A549 (cell line): ENCODE measurements around the gene ZNF91. TPM values are rescaled to one million over a fixed set of nuclear protein-coding genes. Genes with fewer than 3 reads are reported as not detected.

Experiments used
- ATAC-seq, 2 experiments: fragments of 200-7000 bp in 1 of 2; fragments of >200 bp in 1 of 2; cut with Nextera tagmentation in 1 of 2; cut with Tn5 transposase in 1 of 2; 3 replicates each; pipeline versions ENCODE4 v1.8.0 to v1.9.1; 2018 to 2020; ENCODE audit warnings: mild to moderate bottlenecking in 1 of 2, moderate library complexity in 1 of 2
- CTCF ChIA-PET: fragments of 300-600 bp; sonication (Branson Sonifier 250); formaldehyde crosslinking; extraction: SDS; loops from one replicate; lab custom pipeline; 2021; ENCODE audit warnings: antibody characterized with exemption, inconsistent platforms; lab: Yijun Ruan, JAX
- POLR2A ChIA-PET: fragments of 350-600 bp; formaldehyde crosslinking; extraction: SDS; loops from one replicate; lab custom pipeline; 2021; ENCODE audit warnings: antibody characterized with exemption, inconsistent platforms; lab: Yijun Ruan, JAX
- DNase-seq, 2 experiments: peaks; one replicate each; pipeline versions ENCODE4 v3.0.0 to v3.0.0-alpha.2; 2011 to 2016; ENCODE audit warnings: low read depth in 1 of 2, low spot score in 1 of 2
- FAIRE-seq: peaks from 2 replicates; lab custom pipeline; 2011; peaks lifted over from hg19 to GRCh38; lab: Jason Lieb, UNC
- H3K27ac ChIP-seq, 2 experiments: fragments of >200 bp; sonication (Bioruptor Twin); formaldehyde crosslinking; 3 replicates each; pipeline ENCODE4 v1.5.1; 2016 to 2017
- H3K4me1 ChIP-seq: fragments of >200 bp; sonication (Bioruptor Twin); formaldehyde crosslinking; 3 replicates; pipeline ENCODE4 v1.6.1; 2016
- H3K4me2 ChIP-seq: fragments of >200 bp; sonication (Bioruptor Twin); formaldehyde crosslinking; 3 replicates; pipeline ENCODE4 v1.6.1; 2016
- H3K4me3 ChIP-seq: fragments of >200 bp; sonication (Bioruptor Twin); formaldehyde crosslinking; 3 replicates; pipeline ENCODE4 v1.5.1; 2016
- H3K9me3 ChIP-seq: fragments of >200 bp; sonication (Bioruptor Twin); formaldehyde crosslinking; 3 replicates; pipeline ENCODE4 v1.6.1; 2016
- CBX2 ChIP-seq: fragments of 200-600 bp; sonication (generic); IDR thresholded peaks from 2 replicates; pipeline ENCODE4 v1.6.1; 2016; ENCODE audit warnings: low read depth, mild to moderate bottlenecking, borderline replicate concordance
- EHF ChIP-seq: fragments of 250-450 bp; sonication (Bioruptor Pico); IDR thresholded peaks from 2 replicates; pipeline ENCODE4 v1.5.0; 2020; ENCODE audit warnings: mild to moderate bottlenecking
- EHMT2 ChIP-seq: fragments of 200-600 bp; sonication (generic); IDR thresholded peaks from 2 replicates; pipeline ENCODE4 v1.6.1; 2016; ENCODE audit warnings: antibody characterized with exemption, low read depth, mild to moderate bottlenecking, moderate library complexity
- EP300 ChIP-seq, 2 experiments: fragments of >200 bp; sonication (Bioruptor Twin); formaldehyde crosslinking; IDR thresholded peaks; 2 replicates in 1 of 2; 3 replicates in 1 of 2; pipeline ENCODE4 v1.6.1; 2016 to 2017
- FOSL2 ChIP-seq, 2 experiments: fragments of 450-650 bp in 1 of 2; fragments of >200 bp in 1 of 2; sonication (Bioruptor Twin) in 1 of 2; formaldehyde crosslinking; IDR thresholded peaks; 2 replicates each; pipeline versions ENCODE4 v1.5.0 to v1.6.1; 2016 to 2020; ENCODE audit warnings: mild to moderate bottlenecking in 1 of 2, moderate library complexity in 1 of 2
- HOXA7 ChIP-seq: fragments of 250-450 bp; sonication (Bioruptor Pico); IDR thresholded peaks from 2 replicates; pipeline ENCODE4 v1.5.0; 2020; ENCODE audit warnings: mild to moderate bottlenecking, moderate library complexity
- HOXB13 ChIP-seq: fragments of 250-450 bp; sonication (Bioruptor Pico); IDR thresholded peaks from 2 replicates; pipeline ENCODE4 v1.5.0; 2020; ENCODE audit warnings: low read depth, mild to moderate bottlenecking, moderate library complexity
- HOXB5 ChIP-seq: fragments of 250-450 bp; sonication (Bioruptor Pico); IDR thresholded peaks from 2 replicates; pipeline ENCODE4 v1.5.0; 2020; ENCODE audit warnings: mild to moderate bottlenecking, moderate library complexity
- JUN ChIP-seq, 2 experiments: fragments of >200 bp; sonication (Bioruptor Twin); formaldehyde crosslinking; IDR thresholded peaks; 2 replicates in 1 of 2; 3 replicates in 1 of 2; pipeline ENCODE4 v1.6.1; 2016 to 2017
- JUNB ChIP-seq: fragments of >200 bp; sonication (Bioruptor Twin); formaldehyde crosslinking; IDR thresholded peaks from 2 replicates; pipeline ENCODE4 v1.6.1; 2016
- MAFK ChIP-seq: fragments of 450-650 bp; IDR thresholded peaks from 2 replicates; pipeline ENCODE4 v1.6.1; 2014; ENCODE audit not compliant: partially characterized antibody
- NPAS2 ChIP-seq: fragments of 250-450 bp; sonication (Bioruptor Pico); IDR thresholded peaks from 2 replicates; pipeline ENCODE4 v1.8.0; 2022; ENCODE audit warnings: mild to moderate bottlenecking, moderate library complexity, borderline replicate concordance
- RCOR1 ChIP-seq: fragments of 150-350 bp; IDR thresholded peaks from 2 replicates; pipeline ENCODE4 v1.6.1; 2014; ENCODE audit warnings: antibody characterized with exemption, low read length, low read depth
- SMC3 ChIP-seq: fragments of >200 bp; sonication (Bioruptor Twin); formaldehyde crosslinking; IDR thresholded peaks from 3 replicates; pipeline ENCODE4 v1.6.1; 2018; ENCODE audit warnings: inconsistent platforms
- SREBF2 ChIP-seq: fragments of 450-650 bp; IDR thresholded peaks from 2 replicates; pipeline ENCODE4 v1.6.1; 2014; ENCODE audit warnings: mild to moderate bottlenecking, moderate library complexity
- TFCP2L1 ChIP-seq: fragments of 250-450 bp; sonication (Bioruptor Pico); IDR thresholded peaks from 2 replicates; pipeline ENCODE4 v1.5.0; 2021; ENCODE audit warnings: mild to moderate bottlenecking
- TP53 ChIP-seq: fragments of 250-450 bp; sonication (Bioruptor Pico); IDR thresholded peaks from 2 replicates; pipeline ENCODE4 v1.5.0; 2021; ENCODE audit warnings: mild to moderate bottlenecking, moderate library complexity
- ZFP36 ChIP-seq: fragments of 450-650 bp; IDR thresholded peaks from 2 replicates; pipeline ENCODE4 v1.6.1; 2014; ENCODE audit warnings: borderline replicate concordance; ENCODE audit not compliant: partially characterized antibody
- ZNF302 ChIP-seq: fragments of 250-450 bp; sonication (Bioruptor Pico); IDR thresholded peaks from 2 replicates; pipeline ENCODE4 v1.9.0; 2021; ENCODE audit warnings: inconsistent platforms, mild to moderate bottlenecking, moderate library complexity
- WGBS: methylation state at CpG from one replicate; pipeline ENCODE4 v1.1.6; 2017; ENCODE audit errors: missing lambda C conversion rate; 5-methylcytosine and 5-hydroxymethylcytosine counted together
- polyA plus RNA-seq, 4 experiments: library from polyadenylated mRNA; depleted of rRNA in 3 of 4; stranded (reverse); fragments of >200 nt; fragmentation: RNase III in 1 of 4; extraction: RNeasy Plus Mini Kit Qiagen cat#74134 plus additional on column Dnase treatment in 1 of 4; gene quantifications; 2 replicates in 3 of 4; 3 replicates in 1 of 4; pipeline ENCODE4 v1.2.3, GENCODE V29; 2011 to 2017
- TF ChIP-seq, protein P1 (sequence below): IDR thresholded peaks from 2 replicates; pipeline ENCODE4 v1.6.1; 2012
- TF ChIP-seq, protein P2 (sequence below): fragments of 450-650 bp; IDR thresholded peaks from 2 replicates; pipeline ENCODE4 v1.6.1; 2014; ENCODE audit warnings: antibody characterized with exemption
- TF ChIP-seq, protein P3 (sequence below): fragments of 150-350 bp; IDR thresholded peaks from 2 replicates; pipeline ENCODE4 v1.6.1; 2014; ENCODE audit warnings: low read depth, mild to moderate bottlenecking, low read length
- TF ChIP-seq, protein P4 (sequence below): fragments of >200 bp; sonication (Bioruptor Twin); formaldehyde crosslinking; IDR thresholded peaks from 2 replicates; pipeline ENCODE4 v1.6.1; 2016
- TF ChIP-seq, protein P5 (sequence below): fragments of 250-450 bp; sonication (Bioruptor Pico); IDR thresholded peaks from 2 replicates; pipeline ENCODE4 v1.5.0; 2021; ENCODE audit warnings: mild to moderate bottlenecking, moderate library complexity, borderline replicate concordance
- TF ChIP-seq, protein P6 (sequence below): fragments of >200 bp; sonication (Bioruptor Twin); formaldehyde crosslinking; IDR thresholded peaks from 3 replicates; pipeline ENCODE4 v1.5.1; 2016

Gene ZNF91
- polyA plus RNA-seq, 2 of the 4 experiments (the other 2 are of a cell fraction) = 0.17 to 0.76 TPM

DNA sequence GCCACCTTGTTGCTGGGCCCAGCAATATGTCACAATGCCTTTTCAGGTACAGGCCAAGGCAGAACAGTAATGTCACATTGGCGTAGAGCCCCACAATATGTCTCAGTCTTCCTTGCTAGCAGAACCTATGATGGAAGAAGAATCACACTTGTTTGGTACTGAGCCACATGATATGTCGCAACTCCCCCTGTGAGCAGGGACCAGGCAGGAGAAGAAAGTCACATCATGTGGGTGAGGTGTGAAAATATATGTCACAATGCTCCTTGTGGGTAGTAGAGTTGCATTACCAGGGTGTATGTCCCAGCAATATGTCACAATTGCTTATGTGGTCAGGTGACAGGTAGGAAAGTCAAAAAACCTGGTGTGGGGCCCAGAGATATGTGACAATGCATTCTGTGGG lies 7.1 kb upstream of the ZNF91 start:
- Histone ChIP-seq H3K4me1 (no peaks in the 10 kb centered on the region), H3K4me2 (no peak overlapping the region), H3K27ac (no peak overlapping the region), H3K4me3 (no peak overlapping the region), H3K9me3 (peaks cover 55% of the 10 kb centered on the region)
- FAIRE-seq (no peak), ATAC-seq (no peak), DNase-seq (no peak)
- CTCF ChIA-PET = no interaction called here
- TF ChIP-seq EHF (CRISPR knock-in tag) (no peak), EHMT2 (no peak), NPAS2 (CRISPR knock-in tag) (no peak), SREBF2 (no peak), RCOR1 (no peak), JUN (IDR thresholded peaks at IDR 0.05) (no peak), CBX2 (no peak), SMC3 (no peak), TP53 (CRISPR knock-in tag) (no peak), HOXB5 (no peak), HOXB13 (CRISPR knock-in tag) (no peak), JUNB (no peak), ZFP36 (no peak)
- TF ChIP-seq, protein P1, sequence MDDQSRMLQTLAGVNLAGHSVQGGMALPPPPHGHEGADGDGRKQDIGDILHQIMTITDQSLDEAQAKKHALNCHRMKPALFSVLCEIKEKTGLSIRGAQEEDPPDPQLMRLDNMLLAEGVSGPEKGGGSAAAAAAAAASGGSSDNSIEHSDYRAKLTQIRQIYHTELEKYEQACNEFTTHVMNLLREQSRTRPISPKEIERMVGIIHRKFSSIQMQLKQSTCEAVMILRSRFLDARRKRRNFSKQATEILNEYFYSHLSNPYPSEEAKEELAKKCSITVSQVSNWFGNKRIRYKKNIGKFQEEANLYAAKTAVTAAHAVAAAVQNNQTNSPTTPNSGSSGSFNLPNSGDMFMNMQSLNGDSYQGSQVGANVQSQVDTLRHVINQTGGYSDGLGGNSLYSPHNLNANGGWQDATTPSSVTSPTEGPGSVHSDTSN = no peak
- TF ChIP-seq, protein P2, sequence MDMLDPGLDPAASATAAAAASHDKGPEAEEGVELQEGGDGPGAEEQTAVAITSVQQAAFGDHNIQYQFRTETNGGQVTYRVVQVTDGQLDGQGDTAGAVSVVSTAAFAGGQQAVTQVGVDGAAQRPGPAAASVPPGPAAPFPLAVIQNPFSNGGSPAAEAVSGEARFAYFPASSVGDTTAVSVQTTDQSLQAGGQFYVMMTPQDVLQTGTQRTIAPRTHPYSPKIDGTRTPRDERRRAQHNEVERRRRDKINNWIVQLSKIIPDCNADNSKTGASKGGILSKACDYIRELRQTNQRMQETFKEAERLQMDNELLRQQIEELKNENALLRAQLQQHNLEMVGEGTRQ = no peak
- TF ChIP-seq, protein P3, sequence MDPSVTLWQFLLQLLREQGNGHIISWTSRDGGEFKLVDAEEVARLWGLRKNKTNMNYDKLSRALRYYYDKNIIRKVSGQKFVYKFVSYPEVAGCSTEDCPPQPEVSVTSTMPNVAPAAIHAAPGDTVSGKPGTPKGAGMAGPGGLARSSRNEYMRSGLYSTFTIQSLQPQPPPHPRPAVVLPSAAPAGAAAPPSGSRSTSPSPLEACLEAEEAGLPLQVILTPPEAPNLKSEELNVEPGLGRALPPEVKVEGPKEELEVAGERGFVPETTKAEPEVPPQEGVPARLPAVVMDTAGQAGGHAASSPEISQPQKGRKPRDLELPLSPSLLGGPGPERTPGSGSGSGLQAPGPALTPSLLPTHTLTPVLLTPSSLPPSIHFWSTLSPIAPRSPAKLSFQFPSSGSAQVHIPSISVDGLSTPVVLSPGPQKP = no peak
- TF ChIP-seq, protein P4, sequence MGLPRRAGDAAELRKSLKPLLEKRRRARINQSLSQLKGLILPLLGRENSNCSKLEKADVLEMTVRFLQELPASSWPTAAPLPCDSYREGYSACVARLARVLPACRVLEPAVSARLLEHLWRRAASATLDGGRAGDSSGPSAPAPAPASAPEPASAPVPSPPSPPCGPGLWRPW = no peak
- POLR2A ChIA-PET = no interaction called here
- 5% methylated on average over 2 of the region's 2 CpGs for WGBS

DNA sequence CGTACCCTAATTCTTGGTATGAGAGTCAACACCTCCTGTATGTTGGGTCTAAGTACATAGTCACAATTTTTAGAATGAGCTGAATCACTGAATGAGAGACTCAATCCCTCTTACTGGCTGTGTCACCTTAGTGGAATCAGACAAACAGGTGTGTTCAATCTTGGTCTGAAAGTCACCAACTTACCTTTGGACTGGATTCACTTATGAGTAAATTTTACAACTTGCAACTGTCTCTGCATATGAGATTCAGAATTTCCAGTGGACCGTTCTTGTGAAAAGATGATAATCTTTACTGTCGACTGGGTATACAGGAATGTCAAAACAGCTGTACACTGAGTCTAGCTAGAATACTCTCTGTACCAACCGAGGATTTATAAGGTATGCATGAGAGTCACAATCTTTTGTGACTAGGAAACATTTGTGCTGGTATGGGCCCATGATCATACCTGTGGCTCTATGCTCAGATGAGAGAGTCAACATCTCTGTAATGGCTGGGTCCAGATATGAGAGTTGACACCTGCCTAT lies 5.9 kb upstream of the ZNF91 start:
- POLR2A ChIA-PET = no interaction called here
- Histone ChIP-seq H3K27ac (no peak overlapping the region), H3K4me2 (no peak overlapping the region), H3K9me3 (peaks cover 60% of the 10 kb centered on the region), H3K4me3 (no peak overlapping the region), H3K4me1 (no peaks in the 10 kb centered on the region)
- FAIRE-seq (no peak), DNase-seq (no peak), ATAC-seq (no peak)
- 4% methylated on average over 4 of the region's 4 CpGs for WGBS
- TF ChIP-seq, protein P5, sequence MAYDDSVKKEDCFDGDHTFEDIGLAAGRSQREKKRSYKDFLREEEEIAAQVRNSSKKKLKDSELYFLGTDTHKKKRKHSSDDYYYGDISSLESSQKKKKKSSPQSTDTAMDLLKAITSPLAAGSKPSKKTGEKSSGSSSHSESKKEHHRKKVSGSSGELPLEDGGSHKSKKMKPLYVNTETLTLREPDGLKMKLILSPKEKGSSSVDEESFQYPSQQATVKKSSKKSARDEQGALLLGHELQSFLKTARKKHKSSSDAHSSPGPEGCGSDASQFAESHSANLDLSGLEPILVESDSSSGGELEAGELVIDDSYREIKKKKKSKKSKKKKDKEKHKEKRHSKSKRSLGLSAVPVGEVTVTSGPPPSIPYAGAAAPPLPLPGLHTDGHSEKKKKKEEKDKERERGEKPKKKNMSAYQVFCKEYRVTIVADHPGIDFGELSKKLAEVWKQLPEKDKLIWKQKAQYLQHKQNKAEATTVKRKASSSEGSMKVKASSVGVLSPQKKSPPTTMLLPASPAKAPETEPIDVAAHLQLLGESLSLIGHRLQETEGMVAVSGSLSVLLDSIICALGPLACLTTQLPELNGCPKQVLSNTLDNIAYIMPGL = no peak
- TF ChIP-seq HOXA7 (CRISPR knock-in tag) = no peak
- TF ChIP-seq, protein P6, sequence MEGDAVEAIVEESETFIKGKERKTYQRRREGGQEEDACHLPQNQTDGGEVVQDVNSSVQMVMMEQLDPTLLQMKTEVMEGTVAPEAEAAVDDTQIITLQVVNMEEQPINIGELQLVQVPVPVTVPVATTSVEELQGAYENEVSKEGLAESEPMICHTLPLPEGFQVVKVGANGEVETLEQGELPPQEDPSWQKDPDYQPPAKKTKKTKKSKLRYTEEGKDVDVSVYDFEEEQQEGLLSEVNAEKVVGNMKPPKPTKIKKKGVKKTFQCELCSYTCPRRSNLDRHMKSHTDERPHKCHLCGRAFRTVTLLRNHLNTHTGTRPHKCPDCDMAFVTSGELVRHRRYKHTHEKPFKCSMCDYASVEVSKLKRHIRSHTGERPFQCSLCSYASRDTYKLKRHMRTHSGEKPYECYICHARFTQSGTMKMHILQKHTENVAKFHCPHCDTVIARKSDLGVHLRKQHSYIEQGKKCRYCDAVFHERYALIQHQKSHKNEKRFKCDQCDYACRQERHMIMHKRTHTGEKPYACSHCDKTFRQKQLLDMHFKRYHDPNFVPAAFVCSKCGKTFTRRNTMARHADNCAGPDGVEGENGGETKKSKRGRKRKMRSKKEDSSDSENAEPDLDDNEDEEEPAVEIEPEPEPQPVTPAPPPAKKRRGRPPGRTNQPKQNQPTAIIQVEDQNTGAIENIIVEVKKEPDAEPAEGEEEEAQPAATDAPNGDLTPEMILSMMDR = no peak
- no peak for TF ChIP-seq EHF (CRISPR knock-in tag)
- no peak for TF ChIP-seq FOSL2 (IDR thresholded peaks at IDR 0.05)
- TF ChIP-seq FOSL2 (CRISPR knock-in tag; IDR thresholded peaks at IDR 0.05) = no peak
- no peak for TF ChIP-seq MAFK
- no peak for TF ChIP-seq TFCP2L1 (CRISPR knock-in tag)
- TF ChIP-seq JUN (IDR thresholded peaks at IDR 0.05) = no peak
- no peak for TF ChIP-seq ZNF302 (CRISPR knock-in tag)
- no peak for TF ChIP-seq CBX2
- no peak for TF ChIP-seq TP53 (CRISPR knock-in tag)
- TF ChIP-seq EP300 (IDR thresholded peaks at IDR 0.05) = no peak
- no peak for TF ChIP-seq NPAS2 (CRISPR knock-in tag)
- CTCF ChIA-PET = no interaction called here
